RPMI8226 (cell line): ENCODE measurements around the gene MMP15.

Experiments
- DNase-seq: peaks from one replicate; pipeline ENCODE4 v3.0.0-alpha.2; 2015

MMP15 gene

DNA sequence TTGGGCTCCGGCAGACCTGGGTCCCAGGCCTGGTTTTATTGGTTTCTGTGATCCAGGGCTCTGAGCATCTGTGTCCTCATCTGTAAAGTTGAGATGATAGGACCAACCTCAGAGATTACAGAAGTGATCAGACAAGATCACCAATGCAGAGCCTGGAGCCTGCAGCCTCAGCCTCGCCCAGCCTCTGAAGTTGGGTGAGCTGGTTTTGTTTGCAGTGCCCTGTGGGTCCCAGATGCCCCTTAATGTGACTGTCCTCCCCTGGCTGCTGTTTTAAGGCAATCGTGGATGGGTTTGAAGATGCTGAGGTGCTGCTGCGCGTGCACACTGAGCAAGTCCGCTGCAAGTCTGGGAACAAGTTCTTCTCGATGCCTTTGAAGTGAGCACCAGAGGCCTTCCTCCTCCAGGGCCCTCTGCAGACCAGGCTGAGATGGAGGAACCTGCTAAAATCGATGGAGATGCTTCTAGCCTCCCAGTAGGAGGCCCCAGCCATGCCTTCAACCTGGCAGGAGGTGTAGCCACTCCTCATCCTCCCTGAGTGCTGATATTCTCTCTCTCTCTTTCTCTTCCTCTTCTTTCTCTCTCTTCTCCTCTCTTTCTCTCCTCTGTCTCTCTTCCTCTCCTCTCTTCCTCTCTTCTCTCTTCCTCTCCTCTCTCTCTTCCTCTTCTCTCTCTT, 5.6 kb upstream of the MMP15 start:
- no peak for DNase-seq

DNA sequence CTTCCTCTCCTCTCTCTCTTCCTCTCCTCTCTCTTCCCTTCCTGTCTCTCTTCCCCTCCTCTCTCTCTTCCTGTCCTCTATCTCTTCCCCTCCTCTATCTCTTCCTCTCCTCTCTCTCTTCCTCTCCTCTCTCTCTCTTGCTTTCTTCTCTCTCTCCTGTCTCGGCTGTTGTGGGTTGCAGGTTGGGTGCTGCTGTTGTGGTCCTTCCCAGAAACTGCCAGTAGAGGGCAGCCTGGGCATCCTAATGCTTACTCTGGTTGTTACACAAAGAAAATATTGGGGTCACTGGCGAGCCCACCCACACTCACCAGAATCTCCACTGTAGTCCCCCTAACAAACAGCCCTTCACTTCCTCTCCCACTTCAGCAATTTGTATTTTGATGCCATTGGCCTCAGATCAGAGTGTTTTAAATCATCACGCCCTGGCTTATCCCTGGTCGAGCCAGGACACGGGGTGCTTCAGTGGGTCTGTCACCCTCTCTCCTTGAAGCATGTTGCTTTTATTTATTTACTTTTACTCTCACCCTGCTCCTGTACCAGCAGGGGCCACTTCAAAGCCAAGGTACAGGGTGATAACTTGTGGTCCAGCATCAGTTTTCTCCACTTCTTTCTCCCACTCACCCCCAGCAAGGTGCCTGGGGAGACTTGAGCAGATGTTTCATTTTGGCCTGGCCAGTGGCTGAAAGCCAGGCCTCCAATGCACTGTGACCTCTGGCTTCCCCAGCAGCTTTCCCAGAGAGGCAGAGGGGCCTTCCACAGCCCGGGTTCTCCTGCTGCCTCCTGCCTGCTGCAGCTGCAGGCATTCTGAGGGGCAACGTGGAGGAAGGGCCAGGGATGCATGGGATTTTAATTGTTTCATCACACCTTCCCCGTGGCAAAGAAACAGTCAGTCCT, 4.7 kb upstream of the MMP15 start:
- peak; percentile 58 for DNase-seq

DNA sequence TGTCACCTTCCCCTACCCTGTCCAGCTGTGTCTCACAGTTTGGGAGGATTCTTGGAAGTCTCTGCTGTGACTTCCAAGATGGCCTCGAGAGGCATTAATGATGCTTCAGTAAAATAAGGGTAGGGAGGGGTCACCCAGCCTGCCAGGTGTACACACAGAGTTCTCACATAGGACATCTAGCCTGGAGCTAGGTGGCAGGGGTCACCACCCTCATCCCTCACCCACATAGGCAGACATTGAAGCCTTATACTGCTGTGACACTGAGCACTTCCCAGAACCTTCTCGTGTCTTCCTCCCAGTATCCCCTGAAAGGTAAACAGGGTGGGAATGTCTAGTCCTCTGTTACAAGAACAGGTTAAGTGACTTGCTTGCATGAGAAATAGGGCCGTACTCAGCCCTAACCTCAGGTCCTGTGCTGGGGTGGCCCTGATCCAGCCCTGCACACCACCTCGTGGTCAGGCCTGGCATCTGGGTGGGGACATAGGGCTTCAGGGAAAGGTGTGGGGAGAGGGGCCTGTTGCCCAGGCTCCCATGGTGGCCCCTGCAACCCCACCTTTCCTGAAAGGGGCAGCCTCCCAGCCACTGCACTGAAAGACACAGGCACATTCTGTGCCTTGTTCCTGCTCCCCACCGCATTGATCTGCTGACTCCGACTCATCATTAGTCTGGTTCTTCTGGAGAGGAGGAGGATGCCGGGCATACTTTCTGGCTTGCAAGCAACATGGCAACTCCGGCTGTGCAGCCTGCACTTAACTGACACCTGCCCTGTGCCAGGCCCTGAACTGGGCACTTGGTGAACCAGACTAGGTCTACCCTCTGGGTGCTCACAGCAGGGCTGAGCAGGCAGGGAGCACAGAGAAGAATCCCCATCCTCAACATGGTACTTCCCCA, 3.6 kb upstream of the MMP15 start:
- no peak for DNase-seq

DNA sequence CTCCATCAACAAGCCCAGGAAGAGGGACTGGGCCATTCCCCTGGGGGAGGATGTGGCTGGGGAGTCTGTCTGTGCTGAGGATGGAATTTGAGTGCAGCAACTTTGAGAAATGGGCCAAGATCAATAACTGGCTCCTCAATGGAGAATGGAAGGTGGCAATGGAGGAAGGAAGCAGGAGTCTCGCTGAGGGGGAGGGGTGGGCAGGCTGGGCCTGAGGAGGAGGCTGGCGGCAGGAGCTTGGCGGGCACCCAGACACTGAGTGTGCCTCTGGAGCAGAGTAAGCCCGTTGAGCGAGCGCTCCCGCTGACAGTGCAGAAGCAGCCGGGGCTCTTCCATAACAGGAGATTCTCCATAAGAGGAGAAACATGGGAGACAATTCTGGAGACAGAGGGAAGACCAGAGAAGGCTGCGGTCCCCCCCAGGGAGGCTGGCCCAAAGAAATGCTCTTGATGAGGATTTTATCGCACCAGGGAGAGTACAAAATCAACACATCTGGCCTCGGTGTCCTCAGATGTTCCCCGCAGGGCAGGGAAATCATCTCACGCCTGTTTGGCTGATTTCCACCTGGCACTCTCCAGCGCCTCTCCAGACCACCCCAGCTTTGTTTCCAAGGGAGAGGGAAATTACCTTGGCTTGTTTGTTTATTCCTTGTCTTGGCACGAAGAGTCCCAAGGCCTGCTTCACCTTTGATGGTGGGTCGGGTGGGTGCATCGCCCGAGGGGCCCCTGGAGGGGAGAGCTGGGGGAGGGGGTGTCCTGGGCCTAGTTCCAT, 2.8 kb upstream of the MMP15 start:
- DNase-seq = no peak

DNA sequence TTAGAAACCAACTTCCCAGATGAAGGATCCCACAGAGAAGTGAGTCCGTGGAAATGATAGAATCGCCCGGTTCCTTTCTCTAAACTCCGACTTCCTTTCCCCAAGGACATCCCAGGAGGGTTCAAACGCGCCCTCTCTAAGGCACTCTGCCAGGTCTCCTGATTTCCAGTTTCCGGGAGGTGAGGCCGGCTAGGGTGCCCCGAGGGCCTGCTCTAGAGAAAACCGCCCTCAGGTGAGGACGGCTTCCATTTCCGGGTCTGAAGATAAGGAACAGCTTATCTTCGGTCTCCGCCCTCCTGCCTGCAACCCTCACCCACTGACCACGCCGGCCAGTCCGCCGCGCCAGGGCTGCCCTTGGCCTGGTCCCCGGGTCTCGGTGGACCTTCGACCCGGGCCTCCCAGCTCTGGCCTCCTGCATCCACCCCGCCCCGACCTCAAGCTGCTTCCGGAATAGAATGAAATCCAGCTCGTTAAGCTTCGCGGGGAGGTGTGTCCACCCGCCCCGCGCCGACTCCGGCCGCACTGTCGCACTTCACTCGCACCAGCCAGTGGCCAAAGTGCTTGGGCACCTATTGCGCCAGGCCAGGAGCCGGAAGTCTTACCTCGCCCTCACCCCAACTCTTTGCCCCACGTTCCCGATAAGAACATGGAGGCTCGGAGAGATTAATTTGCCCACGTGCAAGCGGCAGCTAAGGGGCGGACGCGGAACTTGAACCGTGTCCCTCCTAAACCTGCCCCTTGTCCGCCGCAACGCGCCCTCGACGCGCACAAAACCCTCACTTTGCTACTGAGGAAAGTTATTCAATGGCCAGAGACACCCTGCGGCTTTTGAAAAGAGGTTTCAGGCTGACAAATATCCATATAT, 836 bp upstream of the MMP15 start:
- DNase-seq = peak; percentile 51

GRCh38 chr16:58026139-58026704, 668 bp downstream of the MMP15 start:
- DNase-seq = peak; percentile 69

- DNase-seq = no peak
Measured at GRCh38 chr16:58026705-58027160, 1.2 kb downstream of the MMP15 start.

- no peak for DNase-seq
Measured at GRCh38 chr16:58027161-58027915, 1.8 kb downstream of the MMP15 start.

DNA sequence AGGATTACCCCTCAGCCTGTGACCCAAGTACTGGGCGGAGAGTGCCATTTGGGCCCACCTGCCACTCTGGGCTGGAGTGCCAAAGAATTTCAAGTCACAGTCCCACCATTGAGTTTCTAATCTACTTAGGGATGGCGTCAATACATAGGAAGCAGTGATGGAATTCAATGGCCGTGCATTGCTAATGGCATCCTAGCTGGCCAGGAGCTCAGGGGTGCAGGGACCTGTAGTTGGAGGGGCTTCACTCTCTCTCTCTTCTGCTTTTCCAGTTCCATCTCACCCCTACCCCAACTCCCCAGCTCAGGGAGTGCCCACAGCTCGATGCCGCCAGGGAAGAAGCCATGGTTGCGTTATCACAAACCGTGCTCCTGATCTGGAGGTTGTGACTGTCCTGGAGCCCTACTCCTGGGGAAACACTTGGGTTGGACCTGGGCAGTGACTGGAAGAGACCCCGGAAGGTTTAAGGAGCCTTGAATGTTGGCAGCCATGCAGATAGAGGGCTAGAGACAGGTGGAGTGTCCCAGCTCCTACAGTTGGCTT, 2.4 kb downstream of the MMP15 start:
- DNase-seq = no peak

- DNase-seq = peak; percentile 79
Measured at GRCh38 chr16:58028541-58029070, 3.1 kb downstream of the MMP15 start.

DNA sequence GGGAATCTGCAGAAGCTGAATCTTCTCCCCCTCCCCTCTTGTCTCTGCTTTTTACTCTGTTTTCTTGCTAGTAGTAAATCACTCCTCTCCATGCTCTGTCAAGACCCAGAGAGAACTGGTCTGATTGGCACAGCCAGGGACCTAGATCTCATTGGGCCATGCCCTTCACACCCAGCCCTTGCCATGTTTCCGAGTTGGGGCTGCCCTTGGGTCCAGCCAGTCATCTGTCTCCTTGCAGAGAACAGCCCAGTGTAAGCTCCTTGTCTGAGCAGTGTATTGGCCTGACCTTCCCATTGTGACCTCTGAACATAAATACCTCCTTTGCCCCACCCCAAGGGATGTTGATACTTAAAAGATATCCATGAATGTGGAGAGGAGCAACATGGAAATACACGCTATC, 3.9 kb downstream of the MMP15 start:
- DNase-seq = no peak

GRCh38 chr16:58030136-58030840, 4.7 kb downstream of the MMP15 start:
- DNase-seq = no peak

DNA sequence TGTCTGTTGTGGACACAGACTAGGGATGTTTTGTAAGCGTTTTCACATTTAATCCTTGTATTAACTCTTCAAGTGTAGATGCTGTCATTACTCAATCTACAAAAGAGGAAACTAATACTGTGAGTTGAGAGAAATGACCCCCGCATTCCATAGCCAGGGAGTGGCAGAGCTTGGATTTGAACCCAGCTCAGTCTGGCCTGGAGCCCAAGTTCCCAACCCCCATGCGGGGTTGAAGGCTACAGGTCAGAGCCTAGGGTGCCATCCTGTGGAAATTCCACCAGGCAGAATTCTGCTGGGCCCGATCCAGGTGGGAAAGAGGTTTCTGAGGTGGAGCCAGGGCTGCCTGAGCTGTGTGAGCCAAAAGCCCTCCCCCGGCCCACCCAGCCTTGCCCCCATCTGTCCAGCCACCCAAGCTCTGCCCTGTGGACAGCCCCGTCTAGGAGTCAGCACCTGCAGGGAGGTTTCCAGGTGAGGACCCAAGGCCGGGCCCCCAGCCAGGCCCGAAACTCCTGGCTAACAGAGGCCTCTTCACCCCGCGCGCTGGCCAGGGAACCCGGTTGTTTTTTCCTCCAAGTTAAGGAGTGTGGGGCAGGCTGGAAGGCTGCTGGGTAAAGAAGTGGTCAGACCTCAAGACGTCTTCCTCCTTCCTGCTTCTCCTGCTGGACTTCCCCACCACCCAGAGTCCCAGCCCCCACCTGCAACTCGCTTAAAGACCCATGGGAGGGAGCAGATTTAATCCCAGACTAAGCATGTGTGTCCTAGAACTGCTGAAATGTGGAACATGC, 5.7 kb downstream of the MMP15 start:
- DNase-seq = no peak

DNA sequence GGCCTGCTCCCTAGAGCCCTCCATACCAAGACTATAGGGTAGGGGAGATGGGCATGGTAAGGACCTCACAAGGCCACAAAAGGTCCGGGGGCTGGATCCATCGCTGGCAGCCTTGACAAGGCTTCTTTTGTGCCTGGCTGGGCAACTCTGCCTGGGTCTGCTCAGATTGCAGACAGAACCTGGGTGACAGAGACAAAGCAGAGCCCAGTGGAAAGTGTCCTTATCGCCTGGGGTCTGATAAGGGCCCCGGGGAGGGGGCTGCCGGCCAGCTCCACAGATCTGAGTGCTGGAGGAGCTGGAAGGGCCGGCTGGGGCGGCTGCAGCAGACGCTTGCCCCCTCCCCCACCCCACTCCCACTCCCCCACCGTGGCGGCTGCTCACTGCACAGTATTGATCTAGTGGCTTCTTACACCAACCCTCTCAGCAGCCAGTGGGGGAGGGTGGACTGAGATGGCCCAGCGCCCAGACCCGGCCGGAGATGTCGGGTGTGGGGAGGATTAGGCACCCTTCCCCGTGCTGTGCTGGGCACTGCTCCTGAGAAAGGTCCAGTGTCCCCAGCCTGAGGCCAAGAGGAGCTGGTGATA, 7.2 kb downstream of the MMP15 start:
- DNase-seq = no peak

DNA sequence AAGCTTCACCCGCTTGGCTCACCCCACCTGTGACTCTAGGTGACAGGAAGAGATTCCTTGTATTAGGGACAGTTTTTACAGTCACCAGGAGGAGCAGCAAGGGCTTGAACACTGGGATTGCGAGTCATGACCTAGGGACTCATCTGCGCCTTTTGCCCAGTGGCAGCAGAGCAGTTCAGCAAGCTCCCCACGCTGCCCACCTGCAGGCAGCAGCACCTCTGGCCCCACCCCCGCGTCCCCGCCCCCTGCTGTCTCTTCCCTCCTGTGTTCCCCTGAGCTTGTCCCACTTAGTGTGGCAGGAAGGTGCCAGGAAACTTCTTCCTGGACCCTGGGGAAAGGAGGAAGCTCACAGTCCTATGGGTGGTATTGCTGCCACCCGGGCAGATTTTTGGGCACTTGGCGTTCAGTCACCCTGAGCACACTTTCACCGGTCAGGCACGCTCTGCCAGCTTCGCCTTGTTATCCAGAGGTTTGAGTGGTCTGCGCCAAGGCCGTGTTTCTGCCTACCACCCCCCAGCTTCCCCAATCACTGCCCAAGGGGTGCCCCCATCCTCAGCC, 8.7 kb downstream of the MMP15 start:
- DNase-seq = no peak

DNA sequence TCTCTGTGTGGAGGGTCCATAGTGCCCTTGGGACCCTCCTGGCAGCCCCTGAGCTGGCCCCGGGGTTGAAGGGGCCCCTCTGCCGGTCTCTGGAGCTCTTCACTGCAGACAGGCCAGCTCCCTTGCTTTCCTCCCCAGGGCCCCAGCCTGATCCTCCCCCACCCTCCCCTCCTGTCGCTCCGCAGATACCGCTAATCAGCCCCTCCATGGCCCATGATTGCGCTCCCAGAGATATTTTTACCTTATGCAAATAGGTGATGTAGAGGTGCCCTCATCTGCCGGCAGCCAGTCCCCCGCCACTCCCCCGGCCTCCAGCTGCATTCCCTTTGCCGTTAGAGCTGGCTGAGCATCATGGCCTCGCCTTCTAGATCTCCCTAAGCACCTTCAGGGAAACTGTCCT, 9.2 kb downstream of the MMP15 start:
- DNase-seq = no peak
